ENCODE measurements around the gene PCED1B.
"Not testable (repeated sequence)": the region's sequence is repeated elsewhere in the genome, so short reads cannot be mapped to it uniquely, and the experiment has no call there.

PCED1B gene

GRCh38 chr12:47182164-47182938 lies 102.9 kb downstream of the PCED1B start:
- DNase-seq, result peak; percentile 63

GRCh38 chr12:47184229-47184628 lies 104.8 kb downstream of the PCED1B start:
- DNase-seq, result peak; percentile 97

- DNase-seq, result no peak
Measured at GRCh38 chr12:47184813-47185212, 105.4 kb downstream of the PCED1B start.

GRCh38 chr12:47186246-47186645 lies 106.8 kb downstream of the PCED1B start:
- DNase-seq, result no peak

GRCh38 chr12:47188576-47189441 lies 109.4 kb downstream of the PCED1B start:
- DNase-seq, result no peak

GRCh38 chr12:47189728-47190127 lies 110.3 kb downstream of the PCED1B start:
- DNase-seq, result peak; percentile 39

- DNase-seq, result peak; percentile 56
Measured at GRCh38 chr12:47190271-47190750, 110.9 kb downstream of the PCED1B start.

- no peak for DNase-seq
Measured at GRCh38 chr12:47190905-47191304, 111.5 kb downstream of the PCED1B start.

- no peak for DNase-seq
Measured at GRCh38 chr12:47192051-47192450, 112.6 kb downstream of the PCED1B start.

- no peak for DNase-seq
Measured at GRCh38 chr12:47193066-47193465, 113.6 kb downstream of the PCED1B start.

- no peak for DNase-seq
Measured at GRCh38 chr12:47194501-47194900, 115.1 kb downstream of the PCED1B start.

- DNase-seq, result no peak
Measured at GRCh38 chr12:47200446-47200845, 121.0 kb downstream of the PCED1B start.

- not testable (repeated sequence) for DNase-seq
Measured at GRCh38 chr12:47201190-47201589, 121.8 kb downstream of the PCED1B start.

- DNase-seq, result no peak
Measured at GRCh38 chr12:47202176-47202575, 122.8 kb downstream of the PCED1B start.

- no peak for DNase-seq
Measured at GRCh38 chr12:47205532-47206449, 126.4 kb downstream of the PCED1B start.

- no peak for DNase-seq
Measured at GRCh38 chr12:47206450-47207339, 127.3 kb downstream of the PCED1B start.

- DNase-seq, result no peak
Measured at GRCh38 chr12:47207340-47207717, 127.9 kb downstream of the PCED1B start.

GRCh38 chr12:47207829-47208248 lies 128.4 kb downstream of the PCED1B start:
- DNase-seq, result no peak

GRCh38 chr12:47209014-47209413 lies 129.6 kb downstream of the PCED1B start:
- DNase-seq, result no peak

- DNase-seq, result no peak
Measured at GRCh38 chr12:47210776-47211175, 131.4 kb downstream of the PCED1B start.

GRCh38 chr12:47212701-47213039 lies 133.2 kb downstream of the PCED1B start:
- DNase-seq, result no peak

GRCh38 chr12:47213396-47213795 lies 134.0 kb downstream of the PCED1B start:
- DNase-seq, result no peak
